Aorta (tissue), 5 donors: ENCODE measurements around the gene RECQL5. TPM values are rescaled to one million over a fixed set of nuclear protein-coding genes. Genes with fewer than 3 reads are reported as not detected.
A peak's percentile ranks its signal among the peaks of the same experiment; 100 is the strongest.
"Not testable (repeated sequence)": the region's sequence is repeated elsewhere in the genome, so short reads cannot be mapped to it uniquely, and the experiment has no call there.

Source experiments
- ATAC-seq: fragments of 200-7000 bp; cut with Tn5 transposase; one replicate; pipeline ENCODE4 v1.9.1; 2022; ENCODE audit warnings: moderate library complexity; ENCODE audit not compliant: low FRiP score
- DNase-seq, 2 donors: peaks; one replicate each; pipeline ENCODE4 v3.0.0-alpha.2; 2020
- H3K27ac ChIP-seq, 2 donors: one replicate each; pipeline ENCODE4 v1.5.1; 2013; ENCODE audit warnings: low read length in 2 of 2, mild to moderate bottlenecking in 2 of 2, moderate library complexity in 2 of 2, control low read depth in 1 of 2, inconsistent platforms in 1 of 2, low read depth in 1 of 2
- H3K27me3 ChIP-seq, 2 donors: one replicate each; pipeline ENCODE4 v1.6.1; 2013; ENCODE audit warnings: control low read depth in 1 of 2, low read length in 1 of 2, mild to moderate bottlenecking in 1 of 2, moderate library complexity in 1 of 2; ENCODE audit not compliant: insufficient read depth in 2 of 2, control insufficient read depth in 1 of 2
- H3K36me3 ChIP-seq, 2 donors: one replicate each; pipeline ENCODE4 v1.6.1; 2013; ENCODE audit warnings: control low read depth in 1 of 2, low read length in 1 of 2, mild to moderate bottlenecking in 1 of 2; ENCODE audit not compliant: insufficient read depth in 2 of 2, control insufficient read depth in 1 of 2
- H3K4me1 ChIP-seq, 2 donors: one replicate each; pipeline ENCODE4 v1.6.1; 2013; ENCODE audit warnings: low read length in 2 of 2, control low read depth in 1 of 2, mild to moderate bottlenecking in 1 of 2, moderate library complexity in 1 of 2; ENCODE audit not compliant: insufficient read depth in 2 of 2, control insufficient read depth in 1 of 2
- H3K4me3 ChIP-seq, 2 donors: one replicate each; pipeline ENCODE4 v1.5.1; 2013; ENCODE audit warnings: low read length in 2 of 2, control low read depth in 1 of 2, mild to moderate bottlenecking in 1 of 2
- H3K9me3 ChIP-seq: one replicate; pipeline ENCODE4 v1.6.1; 2013; ENCODE audit warnings: mild to moderate bottlenecking, low read length; ENCODE audit not compliant: control insufficient read depth
- WGBS, 2 donors: extraction: QIAGEN DNeasy Blood & Tissue Kit; methylation state at CpG; one replicate each; pipeline ENCODE4 v1.1.7; 2013; 5-methylcytosine and 5-hydroxymethylcytosine counted together
- intact Hi-C, 2 donors: fragments of 100-400 bp; cut with DNase I; formaldehyde crosslinking; loops; one replicate each; pipeline versions ENCODE4 v1.14.2 to v1.15.0; 2022
- polyA plus RNA-seq, 2 donors: library from polyadenylated mRNA; stranded (reverse); fragments of 200-250 nt; gene quantifications; one replicate each; pipeline ENCODE4 v1.2.3, GENCODE V29; 2013
- total RNA-seq, 2 donors: library from RNA; stranded (reverse); fragmentation: NEBNext Ultra II Directional; extraction: Animal tissue kit (Norgen Biotek cat#: 25700); gene quantifications; one replicate each; pipeline ENCODE4 v1.2.1, GENCODE V29; 2021
- donor health status: healthy with polysubstance abuse.
- donor health status: Bipolar disorder and iron deficiency.
- donor health status: DM: no; HTN: no; CAD: no.
- donor health status: DM: no; HTN: no; CAD: no.
- donor health status: DM: yes; HTN: yes; CAD: no.

RECQL5 gene
- total and polyA plus RNA-seq, 4 donors: 3.3 to 40.6 (median 18.8) TPM

DNA sequence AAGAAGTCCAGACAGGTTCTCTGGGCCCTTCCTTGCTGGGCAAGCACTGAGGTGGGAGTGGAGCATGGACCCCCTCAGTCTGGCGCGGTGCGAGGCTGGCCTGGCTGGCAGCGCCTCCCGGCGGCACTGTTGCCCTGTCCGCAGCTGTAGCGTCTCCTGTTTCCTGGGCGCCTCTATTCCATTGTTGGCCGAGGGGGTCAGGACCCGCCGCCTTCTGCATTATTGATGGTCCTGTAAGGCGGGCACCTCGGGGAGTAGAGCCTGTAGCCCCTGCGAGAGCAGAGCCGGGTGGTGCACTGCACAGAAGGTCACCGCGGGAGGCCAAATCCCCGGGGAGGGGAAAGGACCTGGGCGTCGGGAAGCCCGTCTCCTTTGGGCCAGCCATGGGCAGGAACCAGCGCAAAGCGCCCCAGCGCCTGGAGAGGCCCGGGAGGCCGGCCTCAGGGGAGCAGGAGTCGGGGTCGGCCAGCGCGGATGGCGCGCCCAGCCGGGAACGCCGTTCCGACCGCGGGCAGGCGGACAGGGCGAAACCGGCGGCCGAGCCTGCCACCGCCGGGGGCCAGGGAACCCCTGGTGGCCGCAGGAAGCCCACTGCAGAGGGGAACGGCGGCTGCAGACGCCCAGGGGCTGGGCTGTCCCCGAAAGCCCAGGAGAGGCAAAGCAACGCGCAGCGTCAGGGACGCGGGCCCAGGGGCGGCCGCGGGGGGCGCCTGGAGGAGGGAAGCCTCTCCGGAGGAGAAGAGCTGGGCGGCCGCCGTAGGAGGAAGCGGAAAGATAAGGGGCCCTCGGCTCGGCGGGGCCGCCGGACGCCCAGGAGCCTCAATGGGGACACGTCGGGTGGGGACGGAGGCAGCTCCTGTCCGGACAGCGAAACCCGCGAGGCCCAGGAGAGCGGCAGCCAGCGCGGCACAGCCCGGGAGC, 79.0 kb downstream of the RECQL5 start, which contains the start of gene MYO15B:
TSS of gene MYO15B (plus strand) at position 126 of the 921 bp plus-strand sequence. CDS start at position 384, 258 bp downstream.
- peak; percentile 57 for ATAC-seq
- intact Hi-C loops: loop anchor here (2.0 to 5.0 kb wide), 3 partner anchors 71 to 161 kb away; partner anchors contain the start of genes CASKIN2 (in 1 of the 2) and TSEN54 (in 1 of the 2)
- peak within 1 kb of the TSS in 1 of 2 donors; percentile 45 for H3K27ac ChIP-seq
- H3K4me1 ChIP-seq: no peaks in the 10 kb centered on the region
- H3K27me3 ChIP-seq: no peaks in the 10 kb centered on the region
- 11% methylated on average over 71 to 82 of the region's 82 CpGs for WGBS, 2 donors
- H3K9me3 ChIP-seq: no peaks in the 10 kb centered on the region
- peak within 1 kb of the TSS in 1 of 2 donors; percentile 3 for H3K4me3 ChIP-seq
- DNase-seq: peak; percentile 82 to 89
- no peaks in the 10 kb centered on the region for H3K36me3 ChIP-seq

- DNase-seq (no peak), ATAC-seq (no peak)
- H3K27ac ChIP-seq: no peak overlapping the region
- H3K4me1 ChIP-seq: no peaks in the 10 kb centered on the region
- no peaks in the 10 kb centered on the region for H3K27me3 ChIP-seq
- intact Hi-C loops: loop anchor here in 1 of 2 donors (5.0 kb wide), 2 partner anchors 68 to 158 kb away; partner anchors contain the start of genes CASKIN2 and TSEN54
- no peaks in the 10 kb centered on the region for H3K9me3 ChIP-seq
- H3K36me3 ChIP-seq: no peaks in the 10 kb centered on the region
- 90 to 92% methylated on average over 7 of the region's 7 CpGs for WGBS, 2 donors
- no peak overlapping the region for H3K4me3 ChIP-seq
Observed at GRCh38 chr17:75584849-75585175, 82.1 kb downstream of the RECQL5 start.

DNA sequence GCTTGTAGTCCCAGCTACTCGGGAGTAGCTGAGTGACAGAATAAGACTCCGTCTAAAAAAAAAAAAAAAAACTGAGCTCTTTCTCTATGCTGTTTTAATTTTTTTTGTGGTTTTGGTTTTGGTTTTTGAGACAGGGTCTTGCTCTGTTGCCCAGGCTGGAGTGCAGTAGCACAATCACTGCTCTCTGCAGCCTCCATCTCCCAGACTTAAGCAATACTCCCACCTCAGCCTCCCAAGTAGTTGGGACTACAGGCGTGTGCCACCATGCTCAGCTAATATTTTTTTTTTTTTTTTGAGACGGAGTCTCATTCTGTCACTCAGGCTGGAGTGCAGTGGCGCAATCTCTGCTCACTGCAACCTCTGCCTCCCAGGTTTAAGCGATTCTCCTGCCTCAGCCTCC, 83.8 kb downstream of the RECQL5 start:
- H3K9me3 ChIP-seq, DNase-seq, intact Hi-C loops, H3K4me1 ChIP-seq, H3K36me3 ChIP-seq, H3K27ac ChIP-seq, H3K4me3 ChIP-seq, H3K27me3 ChIP-seq, ATAC-seq: not testable (repeated sequence)
- 86 to 89% methylated on average over 6 of the region's 6 CpGs for WGBS, 2 donors

DNA sequence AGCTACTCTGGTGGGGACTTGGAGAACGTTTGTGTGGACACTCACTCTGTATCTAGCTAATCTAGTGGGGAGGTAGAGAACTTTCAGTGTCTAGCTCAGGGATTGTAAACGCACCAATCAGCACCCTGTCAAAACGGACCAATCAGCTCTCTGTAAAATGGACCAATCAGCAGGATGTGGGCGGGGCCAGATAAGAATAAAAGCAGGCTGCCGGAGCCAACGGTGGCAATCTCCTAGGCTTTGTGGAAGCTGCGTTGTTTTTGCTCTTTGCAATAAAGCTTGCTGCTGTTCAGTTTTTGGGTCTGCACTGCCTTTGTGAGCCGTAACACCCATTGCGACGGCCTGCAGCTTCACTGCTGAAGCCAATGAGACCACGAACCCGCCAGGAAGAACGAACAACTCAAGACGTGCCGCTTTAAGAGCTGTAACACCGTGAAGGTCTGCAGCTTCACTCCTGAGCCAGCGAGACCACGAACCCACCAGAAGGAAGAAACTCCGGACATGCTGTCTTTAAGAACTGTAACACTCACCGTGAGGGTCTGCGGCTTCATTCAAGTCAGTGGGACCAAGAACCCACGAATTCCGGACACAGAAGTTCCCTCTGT, 85.7 kb downstream of the RECQL5 start:
- intact Hi-C loops: not testable (repeated sequence)

More for the DNA sequence above, 85.7 kb downstream of the RECQL5 start:
- H3K9me3 ChIP-seq, H3K27ac ChIP-seq, ATAC-seq, H3K36me3 ChIP-seq, DNase-seq, H3K4me1 ChIP-seq, H3K27me3 ChIP-seq, H3K4me3 ChIP-seq: not testable (repeated sequence)
- WGBS, 2 donors: 87 to 90% methylated on average over 23 of the region's 23 CpGs

Other genes with a start within 250 kb of the RECQL5 start
- gene TMEM94, start 210.5 kb downstream of the RECQL5 start, total RNA-seq: 10 to 100 TPM; 51.5 to 74.8 TPM
- gene TMEM94, start 210.5 kb downstream of the RECQL5 start, polyA plus RNA-seq: 10 to 100 TPM; 19.5 to 54.6 TPM
- 10 to 100 TPM; 61.5 to 63.4 TPM for gene CASKIN2, start 151.6 kb downstream of the RECQL5 start, total RNA-seq
- 1 to 10 TPM; 4.0 to 8.9 TPM for gene CASKIN2, start 151.6 kb downstream of the RECQL5 start, polyA plus RNA-seq
- gene TSEN54, start 150.6 kb downstream of the RECQL5 start, total RNA-seq: 10 to 100 TPM; 10.8 to 14.0 TPM
- gene TSEN54, start 150.6 kb downstream of the RECQL5 start, polyA plus RNA-seq: 10 to 100 TPM in 1 of 2 donors, 1 to 10 TPM in 1; 8.8 to 27.3 TPM
- 10 to 100 TPM in 1 of 2 donors, 1 to 10 TPM in 1; 9.7 to 11.1 TPM for gene LLGL2, start 141.5 kb downstream of the RECQL5 start, total RNA-seq
- gene LLGL2, start 141.5 kb downstream of the RECQL5 start, polyA plus RNA-seq: 10 to 100 TPM; 10.1 to 14.4 TPM
- 100 to 1,000 TPM; 113 to 279 TPM for gene MYO15B, start 79.4 kb downstream of the RECQL5 start, total RNA-seq
- 100 to 1,000 TPM; 125 to 151 TPM for gene MYO15B, start 79.4 kb downstream of the RECQL5 start, polyA plus RNA-seq
- gene SMIM5, start 33.7 kb downstream of the RECQL5 start, total RNA-seq: 1 to 10 TPM in 1 of 2 donors, under 1 TPM in 1; 0.23 to 1.2 TPM
- 1 to 10 TPM in 1 of 2 donors, under 1 TPM in 1; 0.05 to 2.1 TPM for gene SMIM5, start 33.7 kb downstream of the RECQL5 start, polyA plus RNA-seq
- gene SAP30BP, start 184 bp upstream of the RECQL5 start, total RNA-seq: 10 to 100 TPM; 72.6 to 78.6 TPM
- gene SAP30BP, start 184 bp upstream of the RECQL5 start, polyA plus RNA-seq: 100 to 1,000 TPM in 1 of 2 donors, 10 to 100 TPM in 1; 43.3 to 127 TPM
- 10 to 100 TPM; 40.3 to 69.5 TPM for gene ITGB4, start 54.3 kb upstream of the RECQL5 start, total RNA-seq
- 10 to 100 TPM in 1 of 2 donors, 1 to 10 TPM in 1; 7.5 to 13.9 TPM for gene ITGB4, start 54.3 kb upstream of the RECQL5 start, polyA plus RNA-seq
- gene GALK1, start 98.0 kb upstream of the RECQL5 start, total RNA-seq: 10 to 100 TPM; 16.8 to 27.1 TPM
- 10 to 100 TPM; 16.9 to 44.8 TPM for gene GALK1, start 98.0 kb upstream of the RECQL5 start, polyA plus RNA-seq
- 10 to 100 TPM; 28.9 to 34.1 TPM for gene UNK, start 117.7 kb upstream of the RECQL5 start, total RNA-seq
- gene UNK, start 117.7 kb upstream of the RECQL5 start, polyA plus RNA-seq: 10 to 100 TPM in 1 of 2 donors, 1 to 10 TPM in 1; 8.8 to 21.7 TPM
- gene UNC13D, start 177.2 kb upstream of the RECQL5 start, total RNA-seq: 10 to 100 TPM; 17.7 to 20.0 TPM
- gene UNC13D, start 177.2 kb upstream of the RECQL5 start, polyA plus RNA-seq: 10 to 100 TPM in 1 of 2 donors, 1 to 10 TPM in 1; 3.8 to 23.1 TPM
- 100 to 1,000 TPM; 104 to 122 TPM for gene WBP2, start 188.2 kb upstream of the RECQL5 start, total RNA-seq
- gene WBP2, start 188.2 kb upstream of the RECQL5 start, polyA plus RNA-seq: 100 to 1,000 TPM in 1 of 2 donors, 10 to 100 TPM in 1; 54.6 to 123 TPM
- gene TRIM47, start 211.4 kb upstream of the RECQL5 start, total RNA-seq: 10 to 100 TPM; 39.8 to 88.5 TPM
- 10 to 100 TPM; 15.7 to 47.7 TPM for gene TRIM47, start 211.4 kb upstream of the RECQL5 start, polyA plus RNA-seq
- gene TRIM65, start 229.8 kb upstream of the RECQL5 start, total RNA-seq: 10 to 100 TPM; 15.1 to 26.6 TPM
- gene TRIM65, start 229.8 kb upstream of the RECQL5 start, polyA plus RNA-seq: 10 to 100 TPM; 10.0 to 12.8 TPM
- gene MRPL38, start 237.7 kb upstream of the RECQL5 start, total RNA-seq: 10 to 100 TPM; 51.3 to 65.4 TPM
- 100 to 1,000 TPM in 1 of 2 donors, 10 to 100 TPM in 1; 25.2 to 128 TPM for gene MRPL38, start 237.7 kb upstream of the RECQL5 start, polyA plus RNA-seq